Breast epithelium (tissue), 3 donors: ENCODE data around the gene NAT9.

ENCODE experiments used
- CTCF ChIP-seq, 3 donors: fragments of 450-650 bp; IDR thresholded peaks; one replicate each; pipeline ENCODE4 v1.5.1; 2016 to 2017; ENCODE audit warnings: antibody characterized with exemption in 3 of 3, mild to moderate bottlenecking in 3 of 3, moderate library complexity in 3 of 3
- POLR2AphosphoS5 ChIP-seq, 3 donors: sonication (generic); formaldehyde crosslinking; IDR thresholded peaks; one replicate each; pipeline ENCODE4 v1.6.1; 2017; ENCODE audit warnings: antibody characterized with exemption in 3 of 3

GRCh38 chr17:74770498-74771318 lies 5.4 kb downstream of the NAT9 start:
- TF ChIP-seq CTCF (IDR thresholded peaks at IDR 0.05) (peak; percentile 41 to 92 (median 76)), POLR2AphosphoS5 (IDR thresholded peaks at IDR 0.05) (peak in 2 of 3 donors; percentile 53 to 74)
